ENCODE measurements around the gene SSTR3.

SSTR3 gene

DNA sequence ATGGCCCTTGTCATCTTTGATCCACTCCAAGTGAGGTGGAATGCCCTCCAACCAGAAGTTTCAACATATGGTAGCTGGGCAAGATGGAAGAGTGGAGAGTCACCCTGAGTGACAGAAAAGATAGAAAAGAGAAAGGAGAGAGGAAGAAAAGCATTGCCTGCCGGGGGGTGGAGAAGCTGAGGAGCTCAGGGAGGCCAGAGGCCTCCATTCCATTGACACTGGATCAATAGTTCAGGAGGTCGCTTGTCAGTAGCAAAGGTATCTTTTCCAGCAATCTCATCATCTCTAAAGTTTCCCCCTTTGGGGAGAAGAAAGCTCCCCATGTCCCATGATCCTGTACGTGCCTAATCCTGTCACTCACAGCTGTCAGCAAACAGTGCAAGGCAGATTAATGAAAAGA, 17.5 kb downstream of the SSTR3 start:
- TF ChIP-seq, protein P1, sequence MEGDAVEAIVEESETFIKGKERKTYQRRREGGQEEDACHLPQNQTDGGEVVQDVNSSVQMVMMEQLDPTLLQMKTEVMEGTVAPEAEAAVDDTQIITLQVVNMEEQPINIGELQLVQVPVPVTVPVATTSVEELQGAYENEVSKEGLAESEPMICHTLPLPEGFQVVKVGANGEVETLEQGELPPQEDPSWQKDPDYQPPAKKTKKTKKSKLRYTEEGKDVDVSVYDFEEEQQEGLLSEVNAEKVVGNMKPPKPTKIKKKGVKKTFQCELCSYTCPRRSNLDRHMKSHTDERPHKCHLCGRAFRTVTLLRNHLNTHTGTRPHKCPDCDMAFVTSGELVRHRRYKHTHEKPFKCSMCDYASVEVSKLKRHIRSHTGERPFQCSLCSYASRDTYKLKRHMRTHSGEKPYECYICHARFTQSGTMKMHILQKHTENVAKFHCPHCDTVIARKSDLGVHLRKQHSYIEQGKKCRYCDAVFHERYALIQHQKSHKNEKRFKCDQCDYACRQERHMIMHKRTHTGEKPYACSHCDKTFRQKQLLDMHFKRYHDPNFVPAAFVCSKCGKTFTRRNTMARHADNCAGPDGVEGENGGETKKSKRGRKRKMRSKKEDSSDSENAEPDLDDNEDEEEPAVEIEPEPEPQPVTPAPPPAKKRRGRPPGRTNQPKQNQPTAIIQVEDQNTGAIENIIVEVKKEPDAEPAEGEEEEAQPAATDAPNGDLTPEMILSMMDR (IDR thresholded peaks at IDR 0.05; ENCODE audit: borderline replicate concordance, insufficient read depth, low read depth, low read length), result no peak
- no peak overlapping the region for H3K4me3 ChIP-seq (ENCODE audit: low read depth, low read length)

DNA sequence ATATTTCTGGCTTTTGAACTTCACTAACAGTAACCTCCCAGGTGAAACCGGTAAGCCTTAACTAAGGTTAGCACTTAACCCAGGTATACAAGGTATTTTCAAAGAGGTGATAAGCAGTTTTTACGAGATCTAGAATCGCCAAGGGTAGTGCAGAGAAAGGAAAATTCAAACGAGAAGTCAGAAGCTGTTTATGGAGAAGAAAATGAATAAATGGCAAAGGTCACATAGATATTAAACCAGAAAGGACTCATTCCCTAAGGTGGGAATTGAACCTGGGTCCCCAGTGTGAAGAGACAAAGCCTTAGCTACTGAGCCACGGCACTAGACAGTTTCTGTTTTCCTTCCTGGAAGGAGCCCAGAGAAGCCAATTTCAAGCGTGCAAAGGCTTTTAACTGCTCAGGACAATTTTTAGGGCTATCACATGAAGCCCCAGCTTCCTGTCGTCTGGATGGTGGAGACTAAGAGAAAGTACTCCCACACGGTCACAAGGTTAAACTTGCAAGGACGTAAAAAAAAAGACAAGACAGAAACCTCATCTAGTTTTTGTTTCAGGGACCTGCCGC, 18.6 kb downstream of the SSTR3 start:
- TF ChIP-seq, protein P1 (IDR thresholded peaks at IDR 0.05; ENCODE audit: borderline replicate concordance, insufficient read depth, low read depth, low read length), result no peak
- no peak overlapping the region for H3K4me3 ChIP-seq (ENCODE audit: low read depth, low read length)

- no peak overlapping the region for H3K4me3 ChIP-seq (ENCODE audit: low read depth, low read length)
- TF ChIP-seq, protein P1 (IDR thresholded peaks at IDR 0.05; ENCODE audit: borderline replicate concordance, insufficient read depth, low read depth, low read length), result no peak
These were observed 19.5 kb downstream of the SSTR3 start for GRCh38 chr22:37192741-37193140.

GRCh38 chr22:37192204-37192603, 20.1 kb downstream of the SSTR3 start:
- H3K4me3 ChIP-seq (ENCODE audit: low read depth, low read length), result no peak overlapping the region
- TF ChIP-seq, protein P1 (IDR thresholded peaks at IDR 0.05; ENCODE audit: borderline replicate concordance, insufficient read depth, low read depth, low read length), result no peak

GRCh38 chr22:37190262-37190780, 22.0 kb downstream of the SSTR3 start:
- TF ChIP-seq, protein P1 (IDR thresholded peaks at IDR 0.05; ENCODE audit: borderline replicate concordance, insufficient read depth, low read depth, low read length), result no peak
- H3K4me3 ChIP-seq (ENCODE audit: low read depth, low read length), result no peak overlapping the region

- TF ChIP-seq, protein P1 (IDR thresholded peaks at IDR 0.05; ENCODE audit: borderline replicate concordance, insufficient read depth, low read depth, low read length), result no peak
- H3K4me3 ChIP-seq (ENCODE audit: low read depth, low read length), result no peak overlapping the region
These were observed 23.3 kb downstream of the SSTR3 start for GRCh38 chr22:37188901-37189466.
